Measurements from ENCODE around the gene ESR2. TPM values are rescaled to one million over a fixed set of nuclear protein-coding genes. Genes with fewer than 3 reads are reported as not detected.
"Not testable (repeated sequence)": the region's sequence is repeated elsewhere in the genome, so short reads cannot be mapped to it uniquely, and the experiment has no call there.

Gene ESR2
- total and polyA plus RNA-seq, 2 of the 8 experiments (the other 6 are each of a cell fraction or from before 2014, with no cell fraction given), result 0.19 to 0.23 TPM

DNA sequence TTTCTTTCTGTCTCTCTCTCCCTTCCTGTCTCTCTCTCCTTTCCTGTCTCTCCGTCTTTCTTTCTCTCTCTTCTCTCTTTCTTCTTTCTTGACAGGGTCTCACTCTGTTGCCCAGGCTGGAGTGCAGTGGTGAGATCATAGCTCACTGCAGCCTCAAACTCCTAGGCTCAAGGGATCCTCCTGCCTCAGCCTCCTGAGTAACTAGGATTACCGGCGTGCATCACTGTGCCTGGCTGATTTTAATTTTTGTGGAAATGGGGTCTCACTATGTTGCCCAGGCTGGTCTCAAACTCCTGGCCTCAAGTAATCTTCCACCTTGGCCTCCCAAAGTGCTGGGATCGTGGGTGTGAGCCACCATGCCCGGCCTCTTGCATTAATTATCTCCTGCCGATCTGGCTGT, 83.3 kb downstream of the ESR2 start:
- H2BK20ac ChIP-seq (ENCODE audit: low read length); H2BK15ac ChIP-seq (ENCODE audit: low read length); H3K79me2 ChIP-seq (ENCODE audit: control insufficient read depth in 1 of 2, insufficient read depth in 2 of 2, low read length in 2 of 2); H3K4me2 ChIP-seq (ENCODE audit: insufficient read depth in 1 of 2, low read depth in 2 of 2, low read length in 2 of 2); H3K27ac ChIP-seq (ENCODE audit: low read depth, low read length); H4K20me1 ChIP-seq (replicated peaks in 1 of 2; ENCODE audit: control insufficient read depth in 1 of 2, insufficient read depth in 2 of 2, low read length in 2 of 2); H3K23ac ChIP-seq (ENCODE audit: insufficient read length); H3K18ac ChIP-seq (ENCODE audit: extremely low read depth, low read length); H2BK5ac ChIP-seq (ENCODE audit: low read depth, low read length); H4K5ac ChIP-seq (ENCODE audit: insufficient read length, low read depth, low read length); H4K91ac ChIP-seq (replicated peaks; ENCODE audit: insufficient read length, low read length); H3K27me3 ChIP-seq (replicated peaks in 1 of 4; ENCODE audit: control insufficient read depth in 3 of 4, extremely low read depth in 1 of 4, insufficient read depth in 3 of 4, low read length in 3 of 4); H3K9me3 ChIP-seq (ENCODE audit: insufficient read depth in 2 of 2, low read depth in 1 of 2, low read length in 1 of 2); H3K56ac ChIP-seq (replicated peaks; ENCODE audit: insufficient read length, low read depth, low read length); H3K4ac ChIP-seq (replicated peaks; ENCODE audit: insufficient read length, low read depth, low read length); H2BK12ac ChIP-seq (ENCODE audit: low read depth, low read length); H2AK5ac ChIP-seq (ENCODE audit: low read depth, low read length); H3K9ac ChIP-seq (replicated peaks in 1 of 4; ENCODE audit: extremely low read depth in 1 of 4, low read depth in 3 of 4, low read length in 3 of 4); H3K4me3 ChIP-seq (ENCODE audit: extremely low read depth in 1 of 4, insufficient read depth in 2 of 4, low read depth in 3 of 4, low read length in 4 of 4); H2AFZ ChIP-seq (ENCODE audit: low read length); H2BK120ac ChIP-seq (replicated peaks; ENCODE audit: low read depth, low read length); H3K23me2 ChIP-seq (ENCODE audit: low read depth, low read length); DNase-seq (ENCODE audit: low read depth in 1 of 2, low spot score in 2 of 2); H3K14ac ChIP-seq (ENCODE audit: insufficient read length); H3K79me1 ChIP-seq (ENCODE audit: low read depth, low read length); H4K8ac ChIP-seq (ENCODE audit: extremely low read depth, insufficient read depth, low read length); H3K4me1 ChIP-seq (replicated peaks in 1 of 4; ENCODE audit: control insufficient read depth in 3 of 4, insufficient read depth in 4 of 4, low read length in 3 of 4); FAIRE-seq: not testable (repeated sequence)
- 91% methylated on average over 6 of the region's 6 CpGs; no CpG with 5 or more reads in 1 of the 2 experiments for WGBS, 2 experiments (ENCODE audit: extremely low coverage in 1 of 2, insufficient coverage in 1 of 2, insufficient read length in 1 of 2, insufficient replicate concordance in 2 of 2, low coverage in 1 of 2, low lambda C conversion rate in 2 of 2, missing lambda C conversion rate in 1 of 2)
- CTCF ChIA-PET (ENCODE audit: partially characterized antibody), result interaction anchor here (1.0 to 2.5 kb wide), 3 partner anchors 10 to 87 kb away, joined by 3 to 8 read pairs (median 3); partner anchors contain the start of gene ESR2
- H3K36me3 ChIP-seq (ENCODE audit: control insufficient read depth in 2 of 4, insufficient read depth in 4 of 4, low read length in 3 of 4), result peaks cover 9 to 49% (median 31%) of the 10 kb centered on the region in 4 experiments; a peak in 7 of 8 replicates
- POLR2A ChIA-PET (ENCODE audit: partially characterized antibody), result interaction anchor here (0.5 to 1.3 kb wide), 2 partner anchors 24 to 608 kb away, joined by 3 read pairs; no protein-coding TSS in a partner anchor
